HUES64 (cell line): ENCODE measurements around the gene TBCE.
"Not testable (repeated sequence)": the region's sequence is repeated elsewhere in the genome, so short reads cannot be mapped to it uniquely, and the experiment has no call there.

ENCODE experiments used
- H3K27ac ChIP-seq: 2 replicates; pipeline ENCODE4 v1.7.0; 2013; ENCODE audit warnings: low read depth, low read length, inconsistent platforms
- H3K27me3 ChIP-seq: 2 replicates; pipeline ENCODE4 v1.6.1; 2013; ENCODE audit warnings: mild to moderate bottlenecking, low read length; ENCODE audit not compliant: insufficient read depth
- H3K36me3 ChIP-seq: 2 replicates; pipeline ENCODE4 v1.6.1; 2013; ENCODE audit warnings: mild to moderate bottlenecking, low read length; ENCODE audit not compliant: insufficient read depth
- H3K4me1 ChIP-seq: 2 replicates; pipeline ENCODE4 v1.6.1; 2013; ENCODE audit warnings: mild to moderate bottlenecking, low read length, moderate library complexity; ENCODE audit not compliant: insufficient read depth
- H3K4me3 ChIP-seq: 2 replicates; pipeline ENCODE4 v1.5.1; 2013; ENCODE audit warnings: mild to moderate bottlenecking, low read length, moderate library complexity
- H3K9ac ChIP-seq: 2 replicates; pipeline ENCODE4 v1.6.1; 2013; ENCODE audit warnings: mild to moderate bottlenecking, low read depth, low read length
- H3K9me3 ChIP-seq: 2 replicates; pipeline ENCODE4 v1.6.1; 2013; ENCODE audit warnings: low read depth, low read length; ENCODE audit not compliant: insufficient read depth
- WGBS: fragments of 150-250, 120-280 bp; methylation state at CpG from one replicate; pipeline ENCODE4 v1.1.7; 2013; ENCODE audit warnings: missing lambda C conversion rate; 5-methylcytosine and 5-hydroxymethylcytosine counted together

TBCE gene

DNA sequence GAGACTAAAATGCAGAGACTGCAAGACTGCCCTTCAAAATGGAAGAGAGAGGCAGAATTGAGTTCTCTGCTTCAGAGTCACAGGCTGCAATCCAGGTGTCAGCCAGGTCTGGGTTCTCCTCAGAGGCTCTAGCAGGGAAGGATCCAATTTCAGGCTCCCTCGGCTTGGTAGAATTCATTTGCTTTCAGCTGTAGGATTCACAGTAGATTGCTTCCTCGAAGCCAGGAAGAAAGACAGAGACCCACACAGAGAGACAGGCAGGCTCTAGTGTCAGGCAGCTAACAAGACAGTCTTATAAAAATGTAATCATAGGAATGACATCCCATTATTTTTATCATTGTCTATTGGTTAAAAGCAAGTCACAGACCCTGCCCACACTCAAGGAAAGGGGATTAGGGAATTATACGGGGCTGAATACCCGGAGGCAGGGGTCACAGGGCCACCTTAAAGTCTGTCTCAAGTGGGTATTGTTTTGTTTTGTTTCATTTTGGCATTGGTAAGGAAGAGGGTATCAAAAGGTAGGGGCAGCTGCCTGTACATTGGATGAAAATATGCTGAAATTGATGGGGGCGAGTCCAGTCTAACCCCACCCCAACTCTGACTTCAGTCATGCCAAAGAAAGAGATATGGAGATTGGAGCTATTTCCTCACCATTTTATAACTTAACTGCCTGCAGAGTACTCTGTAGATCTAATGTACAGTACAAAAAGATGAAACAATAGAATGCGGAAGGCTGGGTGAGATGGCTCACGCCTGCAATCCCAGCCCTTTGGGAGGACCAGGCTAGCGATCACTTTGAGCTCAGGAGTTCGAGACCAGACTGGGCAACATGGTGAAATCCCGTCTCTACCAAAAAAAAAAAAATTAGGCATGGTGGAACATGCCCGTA lies 9.5 kb upstream of the TBCE start:
- 82% methylated on average over 11 of the region's 11 CpGs for WGBS
- Histone ChIP-seq H3K9ac (no peak overlapping the region), H3K4me3 (no peak overlapping the region), H3K27me3 (no peaks in the 10 kb centered on the region), H3K36me3 (no peaks in the 10 kb centered on the region), H3K9me3 (no peaks in the 10 kb centered on the region), H3K27ac (no peak overlapping the region), H3K4me1 (peaks cover 5% of the 10 kb centered on the region; the same call in 1 of the 2 replicates)

DNA sequence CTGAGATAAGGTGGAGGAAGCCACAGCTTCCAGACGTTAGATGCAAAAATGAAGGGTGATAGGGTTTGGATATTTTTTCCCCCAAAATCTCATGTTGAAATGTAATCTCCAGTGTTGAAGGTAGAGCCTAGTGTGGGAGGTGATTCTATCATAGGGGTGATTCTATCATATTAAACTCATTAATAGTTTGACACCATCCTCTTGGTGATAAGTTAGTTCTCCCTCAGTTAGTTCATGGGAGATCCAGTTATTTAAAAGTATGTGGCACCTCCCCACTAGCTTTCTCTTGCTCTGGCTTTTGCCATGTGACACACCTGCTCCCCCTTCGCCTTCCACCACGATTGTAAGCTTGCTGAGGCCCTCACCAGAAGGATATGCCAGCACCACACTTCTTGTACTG lies 8.3 kb upstream of the TBCE start:
- no peak overlapping the region for H3K4me3 ChIP-seq
- H3K27me3 ChIP-seq: no peaks in the 10 kb centered on the region
- H3K27ac ChIP-seq: no peak overlapping the region
- no peak overlapping the region for H3K9ac ChIP-seq
- no peaks in the 10 kb centered on the region for H3K9me3 ChIP-seq
- 88% methylated on average over 3 of the region's 3 CpGs for WGBS
- H3K4me1 ChIP-seq: peaks cover 5% of the 10 kb centered on the region; the same call in 1 of the 2 replicates
- H3K36me3 ChIP-seq: no peaks in the 10 kb centered on the region

DNA sequence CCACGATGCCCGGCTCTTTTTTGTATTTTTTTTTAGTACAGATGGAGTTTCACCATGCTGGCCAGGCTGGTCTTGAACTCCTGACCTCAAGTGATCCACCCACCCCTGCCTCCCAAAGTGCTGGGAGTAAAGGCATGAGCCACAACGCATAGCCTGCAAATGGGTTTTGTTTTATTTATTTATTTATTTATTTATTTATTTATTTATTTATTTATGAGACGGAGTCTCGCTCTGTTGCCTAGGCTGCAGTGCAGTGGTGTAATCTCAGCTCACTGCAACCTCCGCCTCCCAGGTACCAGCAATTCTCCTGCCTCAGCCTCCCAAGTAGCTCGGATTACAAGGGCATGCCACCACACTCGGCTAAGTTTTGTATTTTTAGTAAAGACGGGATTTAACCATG lies 3.0 kb upstream of the TBCE start:
- H3K4me3 ChIP-seq, H3K36me3 ChIP-seq, H3K27me3 ChIP-seq, H3K9me3 ChIP-seq, H3K4me1 ChIP-seq, H3K27ac ChIP-seq, H3K9ac ChIP-seq: not testable (repeated sequence)
- 93% methylated on average over 8 of the region's 9 CpGs for WGBS

DNA sequence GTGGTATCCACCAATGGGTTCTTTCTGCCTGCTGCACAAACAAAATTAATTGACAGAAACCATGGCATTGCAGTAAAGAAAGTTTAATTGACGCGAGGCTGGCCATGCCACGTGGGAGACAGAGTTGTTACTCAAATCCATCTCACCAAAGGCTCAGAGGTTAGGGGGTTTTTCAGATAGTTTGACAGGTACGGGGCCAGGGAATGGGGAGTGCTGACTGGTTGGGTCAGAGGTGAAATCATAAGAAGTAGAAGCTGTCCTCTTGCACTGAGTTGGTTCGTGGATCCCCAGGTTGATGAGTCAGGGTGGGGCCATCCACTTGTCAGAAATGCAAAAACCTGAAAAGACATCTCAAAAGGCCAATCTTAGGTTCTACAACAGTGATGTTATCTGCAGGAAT lies 941 bp upstream of the TBCE start:
- no peaks in the 10 kb centered on the region for H3K4me1 ChIP-seq
- H3K36me3 ChIP-seq: no peaks in the 10 kb centered on the region
- H3K9me3 ChIP-seq: no peaks in the 10 kb centered on the region
- H3K4me3 ChIP-seq: no peak overlapping the region
- no peak overlapping the region for H3K9ac ChIP-seq
- 88% methylated on average over 5 of the region's 5 CpGs for WGBS
- H3K27me3 ChIP-seq: no peaks in the 10 kb centered on the region
- no peak overlapping the region for H3K27ac ChIP-seq

DNA sequence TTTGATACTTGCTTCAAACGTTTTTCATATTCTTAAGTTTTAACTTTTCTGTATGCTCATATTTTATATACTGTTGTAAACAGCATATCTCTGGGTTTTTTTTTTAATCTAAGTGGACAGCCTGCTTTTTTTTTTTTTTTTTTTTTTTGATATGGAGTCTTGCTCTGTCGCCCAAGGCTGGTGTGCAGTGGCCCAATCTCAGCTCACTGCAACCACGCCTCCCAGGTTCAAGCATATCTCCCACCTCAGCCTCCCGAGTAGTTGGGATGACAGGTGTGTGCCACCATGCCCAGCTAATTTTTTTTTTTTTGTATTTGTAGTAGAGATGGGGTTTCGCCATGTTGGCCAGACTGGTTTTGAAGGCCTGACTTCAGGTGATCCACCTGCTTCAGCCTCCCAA lies 1.2 kb downstream of the TBCE start:
- 0 out of 2 replicates have a peak overlapping the region, but pooled peaks have one; percentile 8 for H3K9ac ChIP-seq

DNA sequence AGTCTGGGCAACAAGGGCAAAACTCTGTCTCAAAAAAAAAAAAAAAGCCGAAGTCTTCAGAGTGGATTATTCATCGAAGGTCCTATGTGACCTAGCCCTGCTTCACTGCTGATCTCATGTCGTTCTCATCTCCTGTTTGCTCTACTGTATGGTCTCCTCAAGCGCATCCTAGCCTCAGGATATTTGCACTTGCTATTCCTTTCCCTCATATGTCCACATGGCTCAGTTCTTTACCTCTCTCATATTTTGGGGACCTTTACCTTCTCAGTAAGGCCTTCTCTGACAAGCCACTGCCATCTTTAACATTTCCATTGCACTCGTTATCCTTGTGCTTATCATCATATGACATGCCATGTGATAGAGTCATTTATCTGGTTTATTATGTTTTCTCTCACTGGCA lies 2.6 kb downstream of the TBCE start:
- WGBS: 94% methylated on average over 5 of the region's 5 CpGs

More for the DNA sequence above, 1.2 kb downstream of the TBCE start:
- H3K4me3 ChIP-seq: peak overlapping the region; percentile 79
- H3K9me3 ChIP-seq: no peaks in the 10 kb centered on the region
- H3K36me3 ChIP-seq: peaks cover 3% of the 10 kb centered on the region; the same call in 1 of the 2 replicates
- H3K27ac ChIP-seq: no peak overlapping the region
- 93% methylated on average over 4 of the region's 5 CpGs for WGBS
- no peaks in the 10 kb centered on the region for H3K27me3 ChIP-seq
- H3K4me1 ChIP-seq: no peaks in the 10 kb centered on the region

DNA sequence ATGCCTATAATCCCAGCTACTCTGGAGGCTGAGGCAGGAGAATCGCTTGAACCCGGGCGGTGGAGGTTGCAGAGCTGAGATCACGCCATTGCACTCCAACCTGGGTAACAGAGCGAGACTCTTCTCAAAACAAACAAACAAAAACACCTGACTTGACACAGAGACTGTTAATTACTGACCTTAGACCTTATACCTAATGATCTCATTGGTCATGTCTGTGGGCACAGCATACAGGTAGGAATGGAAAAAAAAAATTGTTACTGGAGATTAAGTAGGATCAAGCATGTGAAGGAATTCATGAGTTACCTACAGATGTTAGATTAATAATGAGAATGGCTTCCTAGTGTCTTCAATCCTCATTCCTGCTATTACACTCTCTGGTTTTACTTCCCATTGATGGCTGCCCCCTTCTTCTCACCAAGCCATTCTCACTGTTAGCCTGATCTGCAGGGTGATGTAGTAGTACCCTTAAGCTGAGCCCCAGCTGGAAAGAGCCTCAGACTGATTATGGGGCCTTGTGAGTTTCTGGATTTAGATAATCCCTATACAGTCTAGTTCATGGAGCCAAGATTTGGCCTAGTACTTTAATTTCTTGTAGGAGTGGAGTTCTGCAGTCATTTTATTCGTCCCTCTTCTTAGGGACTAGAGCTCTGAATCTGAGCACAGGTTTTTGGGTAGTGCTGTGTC lies 8.8 kb downstream of the TBCE start:
- H3K36me3 ChIP-seq: peaks cover 25% of the 10 kb centered on the region
- H3K4me1 ChIP-seq: no peaks in the 10 kb centered on the region
- whole genome bisulfite sequencing: 97% methylated on average over 6 of the region's 6 CpGs
- no peak overlapping the region for H3K27ac ChIP-seq
- no peak overlapping the region for H3K9ac ChIP-seq
- H3K27me3 ChIP-seq: no peaks in the 10 kb centered on the region
- peaks cover under 1% of the 10 kb centered on the region; the same call in 1 of the 2 replicates for H3K9me3 ChIP-seq
- no peak overlapping the region for H3K4me3 ChIP-seq

More for the DNA sequence above, 2.6 kb downstream of the TBCE start:
- Histone ChIP-seq H3K9me3 (no peaks in the 10 kb centered on the region), H3K27ac (no peak overlapping the region), H3K9ac (no peak overlapping the region), H3K4me1 (no peaks in the 10 kb centered on the region), H3K4me3 (no peak overlapping the region), H3K36me3 (peaks cover 7% of the 10 kb centered on the region; the same call in 1 of the 2 replicates), H3K27me3 (no peaks in the 10 kb centered on the region)

DNA sequence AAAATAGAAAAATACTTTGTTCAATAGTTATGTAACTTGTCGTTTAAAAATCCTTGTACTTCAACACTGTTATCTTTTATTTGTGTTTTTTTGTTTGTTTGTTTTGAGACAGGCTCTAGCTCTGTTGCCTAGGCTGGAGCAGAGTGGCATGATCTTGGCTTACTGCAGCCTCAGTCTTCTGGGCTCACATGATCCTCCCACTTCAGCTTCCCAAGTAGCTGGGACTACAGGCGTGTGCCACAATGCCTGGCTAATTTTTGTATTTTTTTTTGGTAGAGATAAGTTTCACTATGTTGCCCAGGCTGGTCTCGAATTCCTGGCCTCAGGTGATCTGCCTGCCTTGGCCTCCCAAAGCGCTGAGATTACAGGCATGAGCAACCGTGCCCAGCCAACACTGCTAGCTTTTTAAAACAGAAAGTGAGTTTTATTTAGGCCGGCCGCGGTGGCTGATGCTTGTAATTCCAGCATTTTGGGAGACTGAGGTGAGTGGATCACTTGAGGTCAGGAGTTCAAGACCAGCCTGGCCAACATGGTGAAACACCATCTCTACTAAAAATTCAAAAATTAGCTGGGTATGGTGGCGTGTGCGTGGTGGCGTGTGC lies 11.0 kb downstream of the TBCE start:
- not testable (repeated sequence) for H3K9ac ChIP-seq, H3K4me1 ChIP-seq, H3K27ac ChIP-seq, H3K9me3 ChIP-seq, H3K4me3 ChIP-seq, H3K27me3 ChIP-seq
- H3K36me3 ChIP-seq: peaks cover 27% of the 10 kb centered on the region
- 96% methylated on average over 10 of the region's 11 CpGs for WGBS

DNA sequence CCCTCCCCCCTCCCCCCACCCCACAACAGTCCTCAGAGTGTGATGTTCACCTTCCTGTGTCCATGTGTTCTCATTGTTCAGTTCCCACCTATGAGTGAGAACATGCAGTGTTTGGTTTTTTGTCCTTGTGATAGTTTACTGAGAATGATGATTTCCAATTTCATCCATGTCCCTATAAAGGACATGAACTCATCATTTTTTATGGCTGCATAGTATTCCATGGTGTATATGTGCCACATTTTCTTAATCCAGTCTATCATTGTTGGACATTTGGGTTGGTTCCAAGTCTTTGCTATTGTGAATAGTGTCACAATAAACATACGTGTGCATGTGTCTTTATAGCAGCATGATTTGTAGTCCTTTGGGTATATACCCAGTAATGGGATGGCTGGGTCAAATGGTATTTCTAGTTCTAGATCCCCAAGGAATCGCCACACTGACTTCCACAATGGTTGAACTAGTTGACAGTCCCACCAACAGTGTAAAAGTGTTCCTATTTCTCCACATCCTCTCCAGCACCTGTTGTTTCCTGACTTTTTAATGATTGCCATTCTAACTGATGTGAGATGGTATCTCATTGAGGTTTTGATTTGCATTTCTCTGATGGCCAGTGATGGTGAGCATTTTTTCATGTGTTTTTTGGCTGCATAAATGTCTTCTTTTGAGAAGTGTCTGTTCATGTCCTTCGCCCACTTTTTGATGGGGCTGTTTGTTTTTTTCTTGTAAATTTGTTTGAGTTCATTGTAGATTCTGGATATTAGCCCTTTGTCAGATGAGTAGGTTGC lies 14.9 kb downstream of the TBCE start:
- H3K4me1 ChIP-seq, H3K4me3 ChIP-seq, H3K27ac ChIP-seq, H3K27me3 ChIP-seq, H3K9ac ChIP-seq, H3K9me3 ChIP-seq: not testable (repeated sequence)
- H3K36me3 ChIP-seq: peaks cover 24% of the 10 kb centered on the region
- WGBS: no CpG with 5 or more reads among the region's 3 CpGs

DNA sequence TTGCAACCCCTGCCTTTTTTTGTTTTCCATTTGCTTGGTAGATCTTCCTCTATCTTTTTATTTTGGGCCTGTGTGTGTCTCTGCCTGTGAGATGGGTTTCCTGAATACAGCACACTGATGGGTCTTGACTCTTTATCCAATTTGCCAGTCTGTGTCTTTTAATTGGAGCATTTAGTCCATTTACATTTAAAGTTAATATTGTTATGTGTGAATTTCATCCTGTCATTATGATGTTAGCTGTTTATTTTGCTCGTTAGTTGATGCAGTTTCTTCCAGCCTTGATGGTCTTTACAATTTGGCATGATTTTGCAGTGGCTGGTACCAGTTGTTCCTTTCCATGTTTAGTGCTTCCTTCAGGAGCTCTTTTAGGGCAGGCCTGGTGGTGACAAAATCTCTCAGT lies 18.4 kb downstream of the TBCE start:
- WGBS: 100% methylated on average over 1 of the region's 1 CpG
- H3K4me1 ChIP-seq, H3K9ac ChIP-seq, H3K4me3 ChIP-seq, H3K27ac ChIP-seq, H3K27me3 ChIP-seq: not testable (repeated sequence)
- peaks cover 19% of the 10 kb centered on the region for H3K36me3 ChIP-seq
- peaks cover 22% of the 10 kb centered on the region for H3K9me3 ChIP-seq
